Sigmoid colon (tissue), 7 donors: Measurements from ENCODE around the gene TMEM33. TPM values are rescaled to one million over a fixed set of nuclear protein-coding genes. Genes with fewer than 3 reads are reported as not detected.

Source experiments
- DNase-seq: peaks from one replicate; pipeline ENCODE4 v3.0.0-alpha.2; 2019
- H3K27ac ChIP-seq, 4 donors: fragments of 200-600 bp; sonication (generic); one replicate each; pipeline ENCODE4 v1.5.1; 2016 to 2019; ENCODE audit warnings: mild to moderate bottlenecking in 1 of 4
- H3K27me3 ChIP-seq, 3 donors: fragments of 200-600 bp; sonication (generic); one replicate each; pipeline ENCODE4 v1.5.1; 2019; ENCODE audit warnings: mild to moderate bottlenecking in 1 of 3
- H3K36me3 ChIP-seq, 4 donors: fragments of 200-600 bp; sonication (generic); one replicate each; pipeline ENCODE4 v1.5.1; 2016 to 2019
- H3K4me1 ChIP-seq, 4 donors: fragments of 200-600 bp; sonication (generic); one replicate each; pipeline ENCODE4 v1.5.1; 2017 to 2019
- H3K4me3 ChIP-seq, 4 donors: fragments of 200-600 bp; sonication (generic); one replicate each; pipeline ENCODE4 v1.5.1; 2017 to 2019; ENCODE audit warnings: mild to moderate bottlenecking in 2 of 4, moderate library complexity in 1 of 4
- H3K9me3 ChIP-seq, 4 donors: fragments of 200-600 bp in 3 of 4; sonication (generic) in 3 of 4; one replicate each; pipeline versions ENCODE4 v1.5.1 to v1.6.1; 2013 to 2019
- EP300 ChIP-seq, 4 donors: sonication (generic); formaldehyde crosslinking; IDR thresholded peaks; one replicate each; pipeline ENCODE4 v1.6.1; 2017; ENCODE audit warnings: antibody characterized with exemption in 4 of 4
- POLR2A ChIP-seq, 2 donors: fragments of 450-650 bp; IDR thresholded peaks; one replicate each; pipeline ENCODE4 v1.6.1; 2016; ENCODE audit warnings: antibody characterized with exemption in 2 of 2, mild to moderate bottlenecking in 2 of 2, moderate library complexity in 2 of 2
- POLR2AphosphoS5 ChIP-seq, 4 donors: sonication (generic); formaldehyde crosslinking; IDR thresholded peaks; one replicate each; pipeline ENCODE4 v1.6.1; 2017; ENCODE audit warnings: antibody characterized with exemption in 4 of 4
- WGBS, 2 donors: extraction: QIAGEN DNeasy Blood & Tissue Kit; methylation state at CpG; one replicate each; pipeline ENCODE4 v1.1.7; 2013; 5-methylcytosine and 5-hydroxymethylcytosine counted together
- intact Hi-C: fragments of 100-400 bp; cut with DNase I; formaldehyde crosslinking; loops from one replicate; pipeline ENCODE4 v1.15.1; 2023
- polyA plus RNA-seq, 3 donors: library from polyadenylated mRNA; stranded (reverse); fragments of 200-250 nt; gene quantifications; one replicate each; pipeline ENCODE4 v1.2.3, GENCODE V29; 2013
- total RNA-seq, 4 donors: library from RNA; depleted of rRNA; stranded (reverse); fragments of >200 nt; gene quantifications; one replicate each; pipeline ENCODE4 v1.1.0, GENCODE V29; 2016
- TF ChIP-seq, protein P1 (sequence below), 4 experiments: fragments of 450-650 bp in 3 of 4; fragments of 200-600 bp in 1 of 4; IDR thresholded peaks; one replicate each; pipeline ENCODE4 v1.5.1; 2016 to 2019; ENCODE audit warnings: antibody characterized with exemption in 4 of 4, mild to moderate bottlenecking in 3 of 4, moderate library complexity in 2 of 4
- donor health status: healthy with polysubstance abuse.
- donor health status: Bipolar disorder and iron deficiency.
- donor health status: healthy.

Gene TMEM33
- total and polyA plus RNA-seq, 7 donors, result 9.0 to 30.1 (median 19.5) TPM

DNA sequence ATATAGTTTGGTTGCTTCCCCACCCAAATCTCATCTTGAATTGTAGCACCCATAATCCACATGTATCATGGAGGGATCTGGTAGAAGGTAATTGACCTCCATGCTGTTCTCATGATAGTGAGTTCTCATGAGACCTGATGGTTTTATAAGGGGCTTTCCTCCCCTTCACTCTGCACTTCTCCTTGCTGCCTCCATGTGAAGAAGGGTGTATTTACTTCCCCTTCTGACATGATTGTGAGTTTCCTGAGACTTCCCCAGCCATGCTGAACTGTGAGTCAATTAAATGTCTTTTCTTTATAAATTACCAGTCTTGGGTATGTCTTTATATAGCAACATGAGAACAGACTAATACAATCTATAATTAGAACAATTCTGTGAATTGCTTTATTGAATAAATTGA, 34.4 kb downstream of the TMEM33 start:
- intact Hi-C loops, result no loop called here
- no peaks in the 10 kb centered on the region for H3K36me3 ChIP-seq
- TF ChIP-seq POLR2A (IDR thresholded peaks at IDR 0.05) (no peak), EP300 (IDR thresholded peaks at IDR 0.05) (no peak), POLR2AphosphoS5 (IDR thresholded peaks at IDR 0.05) (no peak)
- TF ChIP-seq, protein P1, sequence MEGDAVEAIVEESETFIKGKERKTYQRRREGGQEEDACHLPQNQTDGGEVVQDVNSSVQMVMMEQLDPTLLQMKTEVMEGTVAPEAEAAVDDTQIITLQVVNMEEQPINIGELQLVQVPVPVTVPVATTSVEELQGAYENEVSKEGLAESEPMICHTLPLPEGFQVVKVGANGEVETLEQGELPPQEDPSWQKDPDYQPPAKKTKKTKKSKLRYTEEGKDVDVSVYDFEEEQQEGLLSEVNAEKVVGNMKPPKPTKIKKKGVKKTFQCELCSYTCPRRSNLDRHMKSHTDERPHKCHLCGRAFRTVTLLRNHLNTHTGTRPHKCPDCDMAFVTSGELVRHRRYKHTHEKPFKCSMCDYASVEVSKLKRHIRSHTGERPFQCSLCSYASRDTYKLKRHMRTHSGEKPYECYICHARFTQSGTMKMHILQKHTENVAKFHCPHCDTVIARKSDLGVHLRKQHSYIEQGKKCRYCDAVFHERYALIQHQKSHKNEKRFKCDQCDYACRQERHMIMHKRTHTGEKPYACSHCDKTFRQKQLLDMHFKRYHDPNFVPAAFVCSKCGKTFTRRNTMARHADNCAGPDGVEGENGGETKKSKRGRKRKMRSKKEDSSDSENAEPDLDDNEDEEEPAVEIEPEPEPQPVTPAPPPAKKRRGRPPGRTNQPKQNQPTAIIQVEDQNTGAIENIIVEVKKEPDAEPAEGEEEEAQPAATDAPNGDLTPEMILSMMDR (IDR thresholded peaks at IDR 0.05), result no peak
- H3K27ac ChIP-seq, result no peak overlapping the region
- H3K9me3 ChIP-seq, result peaks cover 0 to 3% (median 0%) of the 10 kb centered on the region in 4 donors
- DNase-seq, result no peak
- H3K4me1 ChIP-seq, result no peaks in the 10 kb centered on the region
- no peak overlapping the region for H3K4me3 ChIP-seq
- no peaks in the 10 kb centered on the region for H3K27me3 ChIP-seq

DNA sequence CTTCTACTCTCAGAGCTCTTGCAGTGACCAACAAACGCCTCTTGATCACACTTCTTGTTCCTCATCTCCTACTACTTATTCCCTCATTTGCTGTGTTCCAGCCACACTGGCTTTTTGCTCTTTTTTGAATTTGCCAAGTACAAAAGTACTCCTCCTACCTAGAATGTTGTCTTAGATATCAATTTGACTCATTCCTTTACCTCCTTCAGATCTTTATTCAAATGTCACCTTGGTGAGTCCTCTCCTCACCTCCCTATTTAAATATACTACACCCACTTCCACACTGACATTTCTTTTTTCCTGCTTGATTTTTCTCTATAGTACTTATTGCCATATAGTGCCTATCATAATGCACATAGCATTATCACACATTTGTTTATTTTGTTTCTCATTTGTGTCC, 40.1 kb downstream of the TMEM33 start:
- H3K4me1 ChIP-seq, result no peaks in the 10 kb centered on the region
- H3K4me3 ChIP-seq, result no peak overlapping the region
- no peak for DNase-seq
- no peaks in the 10 kb centered on the region for H3K27me3 ChIP-seq
- no peak overlapping the region for H3K27ac ChIP-seq
- WGBS, 2 donors, result 74 to 85% methylated on average over 1 of the region's 1 CpG
- H3K36me3 ChIP-seq, result no peaks in the 10 kb centered on the region
- no peaks in the 10 kb centered on the region for H3K9me3 ChIP-seq
- intact Hi-C loops, result no loop called here
- no peak for TF ChIP-seq POLR2AphosphoS5 (IDR thresholded peaks at IDR 0.05)
- TF ChIP-seq, protein P1 (IDR thresholded peaks at IDR 0.05), result no peak
- TF ChIP-seq POLR2A (IDR thresholded peaks at IDR 0.05), result no peak
- TF ChIP-seq EP300 (IDR thresholded peaks at IDR 0.05), result no peak

DNA sequence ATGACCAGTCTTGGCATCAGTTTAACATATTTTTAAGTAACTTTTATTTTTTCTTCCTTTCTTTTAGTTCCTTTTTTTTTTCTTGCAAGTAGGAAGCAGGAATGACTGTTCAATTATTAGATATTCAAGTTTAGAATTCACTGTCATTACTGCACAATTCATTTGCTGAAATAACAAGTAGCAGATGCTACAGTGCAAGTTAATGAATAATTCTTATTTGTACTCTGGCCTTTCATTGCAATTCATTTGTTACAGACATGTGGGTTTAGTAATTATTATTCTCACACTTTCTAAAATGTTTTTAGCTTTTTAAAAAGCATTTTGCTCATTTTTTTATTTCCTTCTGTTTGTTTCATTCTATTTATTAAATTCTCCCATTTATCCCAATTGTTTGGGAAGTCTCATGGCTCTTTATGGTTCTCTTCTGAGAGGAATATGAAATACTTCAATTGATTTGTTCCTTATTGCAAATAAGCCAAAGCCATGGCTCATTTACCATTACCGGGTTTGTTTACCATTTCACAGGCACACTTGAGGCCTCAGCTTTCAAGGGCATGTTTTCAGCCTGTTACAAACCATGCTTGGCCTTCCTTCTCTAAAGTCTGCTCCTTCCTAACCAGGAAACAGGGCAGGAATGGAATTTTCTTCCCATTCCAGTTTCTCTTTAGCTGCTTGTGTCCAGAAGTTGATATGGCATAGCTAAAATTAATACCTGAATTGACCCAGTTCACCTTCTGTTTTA, 41.7 kb downstream of the TMEM33 start:
- Histone ChIP-seq H3K36me3 (no peaks in the 10 kb centered on the region), H3K27ac (no peak overlapping the region), H3K4me1 (no peaks in the 10 kb centered on the region), H3K9me3 (no peaks in the 10 kb centered on the region), H3K27me3 (no peaks in the 10 kb centered on the region), H3K4me3 (no peak overlapping the region)
- intact Hi-C loops, result no loop called here
- TF ChIP-seq EP300 (IDR thresholded peaks at IDR 0.05), result no peak
- no peak for TF ChIP-seq POLR2A (IDR thresholded peaks at IDR 0.05)
- no peak for TF ChIP-seq POLR2AphosphoS5 (IDR thresholded peaks at IDR 0.05)
- TF ChIP-seq, protein P1 (IDR thresholded peaks at IDR 0.05), result no peak
- WGBS, 2 donors, result 54 to 63% methylated on average over 1 of the region's 1 CpG
- no peak for DNase-seq

DNA sequence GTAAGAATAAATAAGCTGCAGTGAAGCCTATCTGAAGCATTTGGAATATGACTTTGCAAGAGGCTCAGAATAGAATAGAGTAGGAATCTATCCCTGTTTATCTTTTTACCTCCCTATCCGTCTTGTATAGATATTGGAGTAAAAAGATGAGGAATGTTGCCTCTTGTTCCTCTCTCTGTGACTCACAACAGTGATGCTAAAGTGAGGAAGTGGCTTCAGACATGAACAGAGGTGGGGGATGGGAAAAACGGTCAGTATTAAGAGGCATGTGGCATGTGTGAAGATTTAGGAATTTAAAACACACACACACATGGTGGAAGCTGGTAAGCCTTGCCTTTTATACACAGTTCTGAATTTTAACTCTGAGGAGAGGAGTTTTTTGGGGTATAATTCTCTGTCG, 42.5 kb downstream of the TMEM33 start:
- Histone ChIP-seq H3K4me3 (no peak overlapping the region), H3K4me1 (no peaks in the 10 kb centered on the region), H3K27me3 (no peaks in the 10 kb centered on the region), H3K27ac (no peak overlapping the region), H3K36me3 (no peaks in the 10 kb centered on the region), H3K9me3 (no peaks in the 10 kb centered on the region)
- intact Hi-C loops, result no loop called here
- DNase-seq, result no peak
- TF ChIP-seq EP300 (IDR thresholded peaks at IDR 0.05) (no peak), POLR2AphosphoS5 (IDR thresholded peaks at IDR 0.05) (no peak), POLR2A (IDR thresholded peaks at IDR 0.05) (no peak)
- TF ChIP-seq, protein P1 (IDR thresholded peaks at IDR 0.05), result no peak
- 45 to 48% methylated on average over 3 of the region's 3 CpGs for whole genome bisulfite sequencing, 2 donors

DNA sequence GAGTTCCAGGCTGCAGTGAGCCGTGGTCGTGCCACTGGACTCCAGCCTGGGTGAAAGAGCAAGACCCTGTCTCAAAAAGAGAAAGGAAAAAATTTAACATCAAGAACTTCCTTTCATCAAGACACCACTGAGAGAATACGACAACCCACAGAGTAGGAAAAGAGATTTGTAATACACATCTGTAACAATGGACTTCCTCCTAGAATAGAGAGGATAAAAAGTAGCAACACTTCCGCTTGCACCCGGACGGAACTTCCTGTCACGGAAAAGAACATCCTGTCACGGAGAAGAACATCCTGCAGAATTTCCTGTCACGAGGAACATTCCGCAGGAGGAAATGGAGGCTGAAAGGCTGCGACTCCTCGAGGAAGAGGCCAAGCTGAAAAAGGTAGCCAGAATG, 46.2 kb downstream of the TMEM33 start, which contains the start of gene DCAF4L1:
TSS of gene DCAF4L1 (plus strand) at position 301 of the 400 bp plus-strand sequence. CDS start at position 338, 37 bp downstream.
- WGBS, 2 donors, result 92 to 94% methylated on average over 12 of the region's 12 CpGs
- Histone ChIP-seq H3K27me3 (no peaks in the 10 kb centered on the region), H3K9me3 (no peaks in the 10 kb centered on the region), H3K27ac (no peak within 1 kb of the TSS), H3K36me3 (no peaks in the 10 kb centered on the region), H3K4me1 (no peaks in the 10 kb centered on the region), H3K4me3 (no peak within 1 kb of the TSS)
- intact Hi-C loops, result no loop called here
- TF ChIP-seq, protein P1 (IDR thresholded peaks at IDR 0.05), result no peak
- TF ChIP-seq EP300 (IDR thresholded peaks at IDR 0.05) (no peak), POLR2A (IDR thresholded peaks at IDR 0.05) (no peak), POLR2AphosphoS5 (IDR thresholded peaks at IDR 0.05) (no peak)
- no peak for DNase-seq
